ENCODE measurements around the gene CDH26.

The CDH26 gene

DNA sequence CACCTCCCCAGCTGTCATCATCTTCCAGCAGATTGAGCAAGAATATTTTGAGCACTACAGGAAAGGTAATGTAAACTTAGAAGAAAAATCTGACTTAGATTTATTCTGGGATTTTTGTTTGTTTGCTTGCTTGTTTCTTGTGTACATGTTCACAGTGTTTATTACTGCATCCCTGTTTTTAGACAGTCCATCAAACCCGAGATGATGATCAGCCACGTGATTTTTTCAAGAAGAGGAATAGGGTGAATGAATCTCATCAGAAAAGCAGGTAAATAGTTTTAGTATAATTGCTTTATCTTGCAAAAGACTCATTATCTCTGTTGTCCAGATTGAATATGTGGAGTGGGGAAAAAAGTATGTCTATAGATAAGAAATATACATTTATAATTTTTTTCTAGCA, 16.0 kb upstream of the CDH26 start:
- Histone ChIP-seq H2BK15ac (replicated peaks; ENCODE audit: low read depth) (no peak overlapping the region), H3K36me3 (ENCODE audit: control insufficient read depth, insufficient read depth, low read length) (no peaks in the 10 kb centered on the region), H2AK5ac (ENCODE audit: low read length) (no peak overlapping the region), H3K27me3 (ENCODE audit: insufficient read depth, low read length, poor library complexity) (no peaks in the 10 kb centered on the region), H3K4me2 (ENCODE audit: low read length) (no peak overlapping the region), H3K4me3 (ENCODE audit: low read length) (no peak overlapping the region), H3K18ac (ENCODE audit: low read length) (no peak overlapping the region), H2BK5ac (ENCODE audit: low read length) (no peak overlapping the region), H4K5ac (ENCODE audit: low read length) (no peak overlapping the region), H3K79me1 (ENCODE audit: low read length) (no peaks in the 10 kb centered on the region), H3K79me2 (ENCODE audit: control insufficient read depth, insufficient read depth, low read length) (no peaks in the 10 kb centered on the region), H3K4me1 (ENCODE audit: control insufficient read depth, low read depth, low read length) (no peaks in the 10 kb centered on the region), H3K27ac (ENCODE audit: low read depth, low read length) (no peak overlapping the region), H3K9ac (ENCODE audit: low read length) (no peak overlapping the region), H2BK120ac (ENCODE audit: low read depth, low read length) (no peak overlapping the region), H3K56ac (ENCODE audit: low read length) (no peak overlapping the region), H3K23ac (ENCODE audit: low read length) (no peak overlapping the region), H3K4ac (ENCODE audit: low read depth, low read length) (no peak overlapping the region), H4K8ac (ENCODE audit: low read depth, low read length) (no peak overlapping the region)
- DNase-seq: no peak
- WGBS (ENCODE audit: extremely low coverage, insufficient coverage, low lambda C conversion rate): no CpG with 5 or more reads among the region's 2 CpGs

DNA sequence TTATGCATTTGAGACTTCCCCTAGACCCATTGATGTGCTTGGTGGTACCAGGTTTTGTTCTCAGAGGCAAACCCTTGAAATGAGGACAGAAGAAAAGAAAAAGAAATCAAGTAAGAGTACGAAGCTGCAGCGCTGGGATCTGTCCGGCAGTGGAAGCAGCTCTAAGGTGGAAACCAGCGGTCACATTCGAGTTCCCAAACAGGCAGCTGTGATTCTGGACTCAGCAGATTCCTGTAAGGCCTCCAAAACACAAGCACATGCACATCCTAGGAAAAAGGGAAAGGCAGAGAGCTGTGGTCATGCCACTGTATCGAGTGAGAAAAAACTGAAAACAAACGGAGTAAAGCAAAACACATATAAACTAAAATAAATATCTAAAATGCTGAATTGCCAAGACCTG, 13.5 kb upstream of the CDH26 start:
- H2BK120ac ChIP-seq (ENCODE audit: low read depth, low read length): no peak overlapping the region
- H2BK15ac ChIP-seq (replicated peaks; ENCODE audit: low read depth): no peak overlapping the region
- H3K27ac ChIP-seq (ENCODE audit: low read depth, low read length): no peak overlapping the region
- H2BK5ac ChIP-seq (ENCODE audit: low read length): no peak overlapping the region
- no peak overlapping the region for H3K18ac ChIP-seq (ENCODE audit: low read length)
- no peak overlapping the region for H3K23ac ChIP-seq (ENCODE audit: low read length)
- no peak overlapping the region for H4K8ac ChIP-seq (ENCODE audit: low read depth, low read length)
- WGBS (ENCODE audit: extremely low coverage, insufficient coverage, low lambda C conversion rate): no CpG with 5 or more reads among the region's 7 CpGs
- H3K4me1 ChIP-seq (ENCODE audit: control insufficient read depth, low read depth, low read length): no peaks in the 10 kb centered on the region
- no peaks in the 10 kb centered on the region for H3K27me3 ChIP-seq (ENCODE audit: insufficient read depth, low read length, poor library complexity)
- H3K4me2 ChIP-seq (ENCODE audit: low read length): no peak overlapping the region
- H2AK5ac ChIP-seq (ENCODE audit: low read length): no peak overlapping the region
- no peak for DNase-seq
- no peak overlapping the region for H3K4ac ChIP-seq (ENCODE audit: low read depth, low read length)
- H3K36me3 ChIP-seq (ENCODE audit: control insufficient read depth, insufficient read depth, low read length): no peaks in the 10 kb centered on the region
- H3K56ac ChIP-seq (ENCODE audit: low read length): no peak overlapping the region
- no peak overlapping the region for H3K9ac ChIP-seq (ENCODE audit: low read length)
- no peaks in the 10 kb centered on the region for H3K79me2 ChIP-seq (ENCODE audit: control insufficient read depth, insufficient read depth, low read length)
- no peak overlapping the region for H3K4me3 ChIP-seq (ENCODE audit: low read length)
- H4K5ac ChIP-seq (ENCODE audit: low read length): no peak overlapping the region
- H3K79me1 ChIP-seq (ENCODE audit: low read length): no peaks in the 10 kb centered on the region

DNA sequence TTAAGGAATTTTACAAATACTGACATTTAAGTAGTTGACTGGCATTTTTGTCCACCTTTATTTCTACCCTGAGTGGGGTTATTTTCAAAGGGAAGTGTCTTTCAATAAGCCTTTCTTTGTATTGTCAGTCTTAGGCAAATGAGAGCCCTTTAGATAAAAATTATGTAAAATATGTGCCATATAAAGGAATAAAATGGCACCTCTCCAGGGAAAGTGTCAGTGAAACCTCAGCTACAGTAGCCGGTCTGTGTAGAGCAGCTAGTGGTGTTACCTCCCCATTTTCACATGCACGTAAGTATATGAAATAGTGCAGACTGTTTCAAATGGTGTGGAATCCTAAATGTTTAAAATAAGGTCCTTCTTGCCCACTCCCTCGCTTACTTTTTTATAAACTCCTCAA, 13.0 kb upstream of the CDH26 start:
- Histone ChIP-seq H3K18ac (ENCODE audit: low read length) (no peak overlapping the region), H3K4me2 (ENCODE audit: low read length) (no peak overlapping the region), H3K4me3 (ENCODE audit: low read length) (no peak overlapping the region), H4K5ac (ENCODE audit: low read length) (no peak overlapping the region), H3K79me2 (ENCODE audit: control insufficient read depth, insufficient read depth, low read length) (no peaks in the 10 kb centered on the region), H3K4ac (ENCODE audit: low read depth, low read length) (no peak overlapping the region), H4K8ac (ENCODE audit: low read depth, low read length) (no peak overlapping the region), H3K56ac (ENCODE audit: low read length) (no peak overlapping the region), H3K23ac (ENCODE audit: low read length) (no peak overlapping the region), H3K36me3 (ENCODE audit: control insufficient read depth, insufficient read depth, low read length) (no peaks in the 10 kb centered on the region), H2AK5ac (ENCODE audit: low read length) (no peak overlapping the region), H2BK120ac (ENCODE audit: low read depth, low read length) (no peak overlapping the region), H3K27me3 (ENCODE audit: insufficient read depth, low read length, poor library complexity) (no peaks in the 10 kb centered on the region), H3K4me1 (ENCODE audit: control insufficient read depth, low read depth, low read length) (no peaks in the 10 kb centered on the region), H2BK5ac (ENCODE audit: low read length) (no peak overlapping the region), H2BK15ac (replicated peaks; ENCODE audit: low read depth) (no peak overlapping the region), H3K27ac (ENCODE audit: low read depth, low read length) (no peak overlapping the region), H3K79me1 (ENCODE audit: low read length) (no peaks in the 10 kb centered on the region), H3K9ac (ENCODE audit: low read length) (no peak overlapping the region)
- WGBS (ENCODE audit: extremely low coverage, insufficient coverage, low lambda C conversion rate): no CpG with 5 or more reads among the region's 3 CpGs
- DNase-seq: no peak

DNA sequence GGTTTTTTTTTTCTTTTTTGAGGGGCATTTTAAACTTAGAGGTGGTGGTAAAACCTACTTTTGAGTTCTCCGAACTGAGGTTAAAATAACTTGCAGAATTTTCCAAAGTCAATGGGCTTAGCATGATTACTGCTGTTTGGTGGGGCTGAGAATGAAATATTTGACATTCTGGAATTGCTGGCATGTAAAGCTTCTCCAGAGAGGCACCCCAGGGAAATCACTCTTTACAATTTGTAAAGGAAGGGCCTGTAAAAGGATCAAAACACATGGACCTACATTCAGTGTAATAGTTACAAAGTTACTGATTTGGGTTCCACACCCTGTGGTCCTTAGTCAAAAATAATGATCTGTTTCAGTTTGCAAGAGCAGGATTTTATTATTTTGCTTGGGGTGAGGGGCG, 12.5 kb upstream of the CDH26 start:
- Histone ChIP-seq H2BK5ac (ENCODE audit: low read length) (no peak overlapping the region), H3K4me3 (ENCODE audit: low read length) (no peak overlapping the region), H3K4me1 (ENCODE audit: control insufficient read depth, low read depth, low read length) (no peaks in the 10 kb centered on the region)

DNA sequence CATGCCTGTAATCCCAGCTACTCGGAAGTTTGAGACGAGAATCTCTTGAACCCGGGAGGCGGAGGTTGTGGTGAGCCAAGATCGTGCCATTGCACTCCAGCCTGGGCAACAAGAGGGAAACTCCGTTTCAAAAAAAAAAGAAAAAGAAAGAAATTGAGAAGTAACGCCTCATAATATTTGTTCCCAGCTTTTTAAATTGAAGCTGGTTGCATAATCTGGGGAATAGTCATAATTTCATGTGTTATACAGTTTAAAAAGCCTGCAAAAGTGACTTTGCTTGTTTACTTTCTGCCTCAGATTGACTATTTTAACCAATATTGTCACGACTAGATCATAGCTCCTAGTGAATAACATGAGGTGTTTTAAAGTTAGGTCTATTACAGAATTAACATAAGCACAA, 10.8 kb upstream of the CDH26 start:
- no peak overlapping the region for H3K18ac ChIP-seq (ENCODE audit: low read length)
- no peak overlapping the region for H2BK15ac ChIP-seq (replicated peaks; ENCODE audit: low read depth)
- no peaks in the 10 kb centered on the region for H3K27me3 ChIP-seq (ENCODE audit: insufficient read depth, low read length, poor library complexity)
- WGBS (ENCODE audit: extremely low coverage, insufficient coverage, low lambda C conversion rate): no CpG with 5 or more reads among the region's 8 CpGs
- H2BK5ac ChIP-seq (ENCODE audit: low read length): no peak overlapping the region
- H3K27ac ChIP-seq (ENCODE audit: low read depth, low read length): no peak overlapping the region
- no peak overlapping the region for H4K8ac ChIP-seq (ENCODE audit: low read depth, low read length)
- H3K36me3 ChIP-seq (ENCODE audit: control insufficient read depth, insufficient read depth, low read length): no peaks in the 10 kb centered on the region
- H3K4me2 ChIP-seq (ENCODE audit: low read length): no peak overlapping the region
- DNase-seq: no peak
- H3K9ac ChIP-seq (ENCODE audit: low read length): no peak overlapping the region
- H3K79me2 ChIP-seq (ENCODE audit: control insufficient read depth, insufficient read depth, low read length): no peaks in the 10 kb centered on the region
- H3K23ac ChIP-seq (ENCODE audit: low read length): no peak overlapping the region
- H3K56ac ChIP-seq (ENCODE audit: low read length): no peak overlapping the region
- H3K79me1 ChIP-seq (ENCODE audit: low read length): no peaks in the 10 kb centered on the region
- no peaks in the 10 kb centered on the region for H3K4me1 ChIP-seq (ENCODE audit: control insufficient read depth, low read depth, low read length)
- H3K4me3 ChIP-seq (ENCODE audit: low read length): no peak overlapping the region
- no peak overlapping the region for H3K4ac ChIP-seq (ENCODE audit: low read depth, low read length)
- no peak overlapping the region for H2AK5ac ChIP-seq (ENCODE audit: low read length)
- H4K5ac ChIP-seq (ENCODE audit: low read length): no peak overlapping the region
- H2BK120ac ChIP-seq (ENCODE audit: low read depth, low read length): no peak overlapping the region

More for the DNA sequence above, 12.5 kb upstream of the CDH26 start:
- H2BK15ac ChIP-seq (replicated peaks; ENCODE audit: low read depth): no peak overlapping the region
- no peak overlapping the region for H3K23ac ChIP-seq (ENCODE audit: low read length)
- WGBS (ENCODE audit: extremely low coverage, insufficient coverage, low lambda C conversion rate): no CpG with 5 or more reads among the region's 2 CpGs
- no peak overlapping the region for H4K8ac ChIP-seq (ENCODE audit: low read depth, low read length)
- H4K5ac ChIP-seq (ENCODE audit: low read length): no peak overlapping the region
- H3K27me3 ChIP-seq (ENCODE audit: insufficient read depth, low read length, poor library complexity): no peaks in the 10 kb centered on the region
- no peaks in the 10 kb centered on the region for H3K36me3 ChIP-seq (ENCODE audit: control insufficient read depth, insufficient read depth, low read length)
- H2AK5ac ChIP-seq (ENCODE audit: low read length): no peak overlapping the region
- DNase-seq: peak; percentile 51
- H3K79me2 ChIP-seq (ENCODE audit: control insufficient read depth, insufficient read depth, low read length): no peaks in the 10 kb centered on the region
- H3K27ac ChIP-seq (ENCODE audit: low read depth, low read length): no peak overlapping the region
- no peak overlapping the region for H3K18ac ChIP-seq (ENCODE audit: low read length)
- H3K4me2 ChIP-seq (ENCODE audit: low read length): no peak overlapping the region
- H3K79me1 ChIP-seq (ENCODE audit: low read length): no peaks in the 10 kb centered on the region
- no peak overlapping the region for H2BK120ac ChIP-seq (ENCODE audit: low read depth, low read length)
- H3K9ac ChIP-seq (ENCODE audit: low read length): no peak overlapping the region
- H3K4ac ChIP-seq (ENCODE audit: low read depth, low read length): no peak overlapping the region
- no peak overlapping the region for H3K56ac ChIP-seq (ENCODE audit: low read length)

DNA sequence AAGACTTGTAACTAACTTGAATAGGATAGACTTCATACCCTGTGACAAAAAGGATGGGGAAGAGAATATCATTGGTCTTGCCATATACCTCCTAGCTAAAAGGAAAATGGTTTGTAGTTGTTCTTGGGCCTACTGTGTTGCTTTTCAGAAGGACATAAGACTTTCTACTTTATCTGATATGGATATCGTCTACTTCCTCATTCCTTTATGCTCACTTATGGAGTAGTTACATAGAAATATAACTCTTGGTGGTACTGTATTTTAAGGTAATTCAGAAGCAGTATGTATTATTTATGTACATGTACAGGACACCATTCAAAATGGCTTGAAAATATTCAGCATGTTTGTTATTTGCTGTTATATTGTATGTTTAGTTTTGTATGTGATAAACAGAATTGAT, 10.0 kb upstream of the CDH26 start:
- DNase-seq: no peak
- H2AK5ac ChIP-seq (ENCODE audit: low read length): no peak overlapping the region
- H3K23ac ChIP-seq (ENCODE audit: low read length): no peak overlapping the region
- no peak overlapping the region for H3K18ac ChIP-seq (ENCODE audit: low read length)
- no peak overlapping the region for H3K4me3 ChIP-seq (ENCODE audit: low read length)
- H3K79me2 ChIP-seq (ENCODE audit: control insufficient read depth, insufficient read depth, low read length): no peaks in the 10 kb centered on the region
- no peaks in the 10 kb centered on the region for H3K4me1 ChIP-seq (ENCODE audit: control insufficient read depth, low read depth, low read length)
- no peak overlapping the region for H2BK15ac ChIP-seq (replicated peaks; ENCODE audit: low read depth)
- no peak overlapping the region for H4K5ac ChIP-seq (ENCODE audit: low read length)
- H3K36me3 ChIP-seq (ENCODE audit: control insufficient read depth, insufficient read depth, low read length): no peaks in the 10 kb centered on the region
- H2BK5ac ChIP-seq (ENCODE audit: low read length): no peak overlapping the region
- no peak overlapping the region for H3K9ac ChIP-seq (ENCODE audit: low read length)
- no CpG with 5 or more reads among the region's 1 CpG for WGBS (ENCODE audit: extremely low coverage, insufficient coverage, low lambda C conversion rate)
- no peak overlapping the region for H2BK120ac ChIP-seq (ENCODE audit: low read depth, low read length)
- no peaks in the 10 kb centered on the region for H3K27me3 ChIP-seq (ENCODE audit: insufficient read depth, low read length, poor library complexity)
- H3K79me1 ChIP-seq (ENCODE audit: low read length): no peaks in the 10 kb centered on the region
- H3K27ac ChIP-seq (ENCODE audit: low read depth, low read length): no peak overlapping the region
- no peak overlapping the region for H4K8ac ChIP-seq (ENCODE audit: low read depth, low read length)
- no peak overlapping the region for H3K4ac ChIP-seq (ENCODE audit: low read depth, low read length)
- no peak overlapping the region for H3K4me2 ChIP-seq (ENCODE audit: low read length)
- H3K56ac ChIP-seq (ENCODE audit: low read length): no peak overlapping the region

All from mesendoderm (in vitro differentiated cells).